H1 (cell line): ENCODE data around the gene PRR7.
A peak's percentile ranks its signal among the peaks of the same experiment; 100 is the strongest.

Source experiments
- CBX5 ChIP-seq: fragments of 300-800, 300-1000 bp; sonication (generic); IDR thresholded peaks from 2 replicates; pipeline ENCODE4 v1.7.1; 2016; ENCODE audit warnings: antibody characterized with exemption, low read length, low read depth
- CBX8 ChIP-seq: fragments of 300-800, 300-1000 bp; sonication (generic); IDR thresholded peaks from 2 replicates; pipeline ENCODE4 v1.7.1; 2016; ENCODE audit warnings: low read depth, low read length, borderline replicate concordance
- CTCF ChIP-seq, 3 experiments: IDR thresholded peaks; 1 replicate in 2 of 3; 2 replicates in 1 of 3; pipeline versions ENCODE4 v1.5.1 to v1.6.1; 2011; ENCODE audit warnings: low read length in 3 of 3, mild to moderate bottlenecking in 3 of 3, inconsistent platforms in 2 of 3, low read depth in 1 of 3, moderate library complexity in 1 of 3; ENCODE audit not compliant: insufficient read depth in 1 of 3; ENCODE audit errors: control extremely low read depth in 1 of 3
- EZH2 ChIP-seq: fragments of 200-600 bp; sonication (generic); IDR thresholded peaks from 2 replicates; pipeline ENCODE4 v1.7.1; 2012; ENCODE audit warnings: low read depth, mild to moderate bottlenecking, moderate library complexity, low read length, inconsistent platforms; ENCODE audit not compliant: severe bottlenecking
- JUN ChIP-seq: IDR thresholded peaks from 2 replicates; pipeline ENCODE4 v1.6.1; 2011; ENCODE audit warnings: low read depth, mild to moderate bottlenecking, improper control_type of control experiment, low read length
- POLR2A ChIP-seq, 2 experiments: IDR thresholded peaks; 1 replicate in 1 of 2; 2 replicates in 1 of 2; pipeline ENCODE4 v1.6.1; 2011; ENCODE audit warnings: low read depth in 2 of 2, low read length in 2 of 2, mild to moderate bottlenecking in 2 of 2; ENCODE audit errors: control extremely low read depth in 1 of 2
- RXRA ChIP-seq: IDR thresholded peaks from 2 replicates; pipeline ENCODE4 v1.6.1; 2011; ENCODE audit warnings: low read depth, mild to moderate bottlenecking, low read length, moderate library complexity; ENCODE audit not compliant: insufficient read depth
- SIN3A ChIP-seq, 2 experiments: IDR thresholded peaks in 1 of 2; conservative IDR thresholded peaks in 1 of 2; 2 replicates each; pipeline ENCODE4 v1.6.1; 2011 to 2012; ENCODE audit warnings: low read length in 2 of 2, improper control_type of control experiment in 1 of 2, low read depth in 1 of 2, mild to moderate bottlenecking in 1 of 2
- SP1 ChIP-seq: IDR thresholded peaks from 2 replicates; pipeline ENCODE4 v1.6.1; 2011; ENCODE audit warnings: low read depth, low read length
- TAF1 ChIP-seq: IDR thresholded peaks from 2 replicates; pipeline ENCODE4 v1.6.1; 2011; ENCODE audit warnings: mild to moderate bottlenecking, low read depth, low read length
- TBP ChIP-seq: IDR thresholded peaks from 2 replicates; pipeline ENCODE4 v1.6.1; 2011; ENCODE audit warnings: low read depth, low read length, improper control_type of control experiment

- TF ChIP-seq POLR2A (IDR thresholded peaks at IDR 0.05; ENCODE audit: control extremely low read depth in 1 of 2, low read depth in 2 of 2, low read length in 2 of 2) (peak in 1 of 2 experiments; percentile 56; a peak in 2 of 3 replicates), CBX8 (no peak), CTCF (IDR thresholded peaks at IDR 0.05; ENCODE audit: control extremely low read depth in 1 of 3, insufficient read depth in 1 of 3, low read depth in 1 of 3, low read length in 3 of 3) (peak in 2 of 3 experiments; percentile 82 to 100; a peak in 3 of 4 replicates), RXRA (no peak), TBP (0 out of 2 replicates have a peak, but pooled peaks have one; percentile 24), JUN (no peak), SP1 (0 out of 2 replicates have a peak, but pooled peaks have one; percentile 45), CBX5 (no peak), SIN3A (conservative IDR thresholded peaks at IDR 0.05 in 1 of 2, IDR thresholded peaks at IDR 0.05 in 1 of 2; ENCODE audit: low read depth in 1 of 2, low read length in 2 of 2) (no peak; a peak in 1 of 4 replicates), EZH2 (no peak), TAF1 (no peak; the same call in 1 of the 2 replicates)
Measured at GRCh38 chr5:177455661-177456590, 9.3 kb downstream of the PRR7 start.
